ENCODE results near the gene S100PBP.

DNA sequence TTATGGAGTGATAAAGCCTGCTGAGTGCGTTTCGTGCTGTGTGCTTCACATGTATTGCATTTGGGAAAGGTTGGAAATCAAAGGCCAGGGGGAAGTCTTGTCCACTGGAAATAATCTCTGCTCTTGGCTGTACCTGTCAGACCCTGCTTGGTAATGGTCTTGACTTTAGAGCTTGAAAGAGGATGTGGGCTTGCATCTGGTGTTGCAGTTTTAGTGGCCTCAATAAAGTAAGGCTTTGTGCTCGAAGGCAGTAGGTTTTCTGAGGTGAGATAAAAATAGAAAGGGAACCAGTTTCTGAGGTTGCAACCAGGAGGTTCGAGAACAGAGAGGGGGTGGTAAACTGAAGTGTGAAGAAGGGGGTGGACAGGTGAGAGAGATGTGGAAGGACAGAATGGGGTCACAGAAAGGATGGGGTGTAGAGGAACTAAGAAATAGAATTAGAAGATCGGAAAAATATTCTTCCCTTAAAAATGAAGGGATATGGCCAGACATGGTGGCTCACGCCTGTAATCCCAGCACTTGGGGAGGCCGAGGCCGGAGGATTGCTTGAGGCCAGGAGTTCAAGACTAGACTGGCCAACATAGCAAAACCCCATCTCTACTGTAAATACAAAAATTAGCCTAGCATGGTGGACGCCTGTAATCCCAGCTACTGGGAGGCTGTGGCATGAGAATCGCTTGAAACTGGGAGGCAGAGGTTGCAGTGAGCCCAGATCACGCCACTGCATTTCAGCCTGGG is 1.5 kb downstream of the S100PBP start:
- TF ChIP-seq, protein P1, sequence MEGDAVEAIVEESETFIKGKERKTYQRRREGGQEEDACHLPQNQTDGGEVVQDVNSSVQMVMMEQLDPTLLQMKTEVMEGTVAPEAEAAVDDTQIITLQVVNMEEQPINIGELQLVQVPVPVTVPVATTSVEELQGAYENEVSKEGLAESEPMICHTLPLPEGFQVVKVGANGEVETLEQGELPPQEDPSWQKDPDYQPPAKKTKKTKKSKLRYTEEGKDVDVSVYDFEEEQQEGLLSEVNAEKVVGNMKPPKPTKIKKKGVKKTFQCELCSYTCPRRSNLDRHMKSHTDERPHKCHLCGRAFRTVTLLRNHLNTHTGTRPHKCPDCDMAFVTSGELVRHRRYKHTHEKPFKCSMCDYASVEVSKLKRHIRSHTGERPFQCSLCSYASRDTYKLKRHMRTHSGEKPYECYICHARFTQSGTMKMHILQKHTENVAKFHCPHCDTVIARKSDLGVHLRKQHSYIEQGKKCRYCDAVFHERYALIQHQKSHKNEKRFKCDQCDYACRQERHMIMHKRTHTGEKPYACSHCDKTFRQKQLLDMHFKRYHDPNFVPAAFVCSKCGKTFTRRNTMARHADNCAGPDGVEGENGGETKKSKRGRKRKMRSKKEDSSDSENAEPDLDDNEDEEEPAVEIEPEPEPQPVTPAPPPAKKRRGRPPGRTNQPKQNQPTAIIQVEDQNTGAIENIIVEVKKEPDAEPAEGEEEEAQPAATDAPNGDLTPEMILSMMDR (conservative IDR thresholded peaks at IDR 0.05; ENCODE audit: low read length), result no peak
- no peak for TF ChIP-seq EZH2phosphoT487 (IDR thresholded peaks at IDR 0.05; ENCODE audit: borderline replicate concordance)

All from Loucy (cell line).